ENCODE results near the gene AMBP. TPM values are rescaled to one million over a fixed set of nuclear protein-coding genes. Genes with fewer than 3 reads are reported as not detected.

AMBP gene
- polyA plus RNA-seq, 1 of the 3 experiments (the other 2 are of a cell fraction) = 0.16 TPM

DNA sequence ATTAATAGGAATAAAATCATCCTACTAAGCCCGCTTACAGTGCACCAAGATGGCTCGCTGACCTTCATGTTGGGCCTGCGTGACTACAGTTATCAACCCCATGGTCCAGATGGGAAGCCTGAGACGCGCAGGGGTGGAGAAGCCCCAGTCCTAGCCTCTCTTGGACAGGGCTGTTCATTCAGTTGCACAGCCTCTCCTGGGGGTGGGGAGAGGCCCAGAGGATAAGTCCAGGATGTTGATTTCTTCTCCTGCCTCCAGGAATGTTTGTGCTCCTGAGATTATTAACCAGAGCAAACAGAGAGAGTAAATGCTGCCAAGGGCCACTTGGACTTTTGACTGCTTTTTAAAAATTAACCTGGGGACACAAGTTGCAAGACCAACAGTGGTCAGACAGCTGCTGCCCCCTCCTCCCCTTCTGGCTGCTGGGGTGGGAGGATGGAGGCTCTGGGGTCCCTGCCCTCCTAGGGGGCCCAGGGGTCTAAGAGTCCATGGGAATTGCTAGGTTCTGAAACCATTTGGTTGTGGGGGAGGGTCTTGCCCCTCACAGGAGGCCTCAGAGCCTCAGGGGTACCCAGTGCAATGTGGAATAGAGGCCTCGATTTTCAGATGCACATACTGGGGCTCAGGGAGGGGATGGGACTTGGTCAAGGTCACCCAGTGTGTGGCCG is 2.8 kb upstream of the AMBP start:
- H3K27ac ChIP-seq (ENCODE audit: low read depth in 2 of 2, low read length in 1 of 2) = no peak overlapping the region
- no peak overlapping the region for H3K4me2 ChIP-seq
- peaks cover 4% of the 10 kb centered on the region; the same call in 1 of the 2 replicates for H3K27me3 ChIP-seq (ENCODE audit: insufficient read depth)
- POLR2A ChIA-PET = no interaction called here
- no peak overlapping the region for H3K9ac ChIP-seq
- TF ChIP-seq EZH2phosphoT487 (IDR thresholded peaks at IDR 0.05; ENCODE audit: borderline replicate concordance, low read depth) = no peak
- TF ChIP-seq FOXM1 (IDR thresholded peaks at IDR 0.05; ENCODE audit: low read depth) = no peak
- no peak for TF ChIP-seq ELF1 (IDR thresholded peaks at IDR 0.05)
- TF ChIP-seq MXI1 (IDR thresholded peaks at IDR 0.05; ENCODE audit: low read depth, low read length) = no peak
- TF ChIP-seq, protein P1, sequence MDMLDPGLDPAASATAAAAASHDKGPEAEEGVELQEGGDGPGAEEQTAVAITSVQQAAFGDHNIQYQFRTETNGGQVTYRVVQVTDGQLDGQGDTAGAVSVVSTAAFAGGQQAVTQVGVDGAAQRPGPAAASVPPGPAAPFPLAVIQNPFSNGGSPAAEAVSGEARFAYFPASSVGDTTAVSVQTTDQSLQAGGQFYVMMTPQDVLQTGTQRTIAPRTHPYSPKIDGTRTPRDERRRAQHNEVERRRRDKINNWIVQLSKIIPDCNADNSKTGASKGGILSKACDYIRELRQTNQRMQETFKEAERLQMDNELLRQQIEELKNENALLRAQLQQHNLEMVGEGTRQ (IDR thresholded peaks at IDR 0.05; ENCODE audit: borderline replicate concordance, low read depth, low read length) = no peak
- no peak for TF ChIP-seq TAF1 (IDR thresholded peaks at IDR 0.05; ENCODE audit: borderline replicate concordance, low read depth, low read length)
- TF ChIP-seq, protein P2, sequence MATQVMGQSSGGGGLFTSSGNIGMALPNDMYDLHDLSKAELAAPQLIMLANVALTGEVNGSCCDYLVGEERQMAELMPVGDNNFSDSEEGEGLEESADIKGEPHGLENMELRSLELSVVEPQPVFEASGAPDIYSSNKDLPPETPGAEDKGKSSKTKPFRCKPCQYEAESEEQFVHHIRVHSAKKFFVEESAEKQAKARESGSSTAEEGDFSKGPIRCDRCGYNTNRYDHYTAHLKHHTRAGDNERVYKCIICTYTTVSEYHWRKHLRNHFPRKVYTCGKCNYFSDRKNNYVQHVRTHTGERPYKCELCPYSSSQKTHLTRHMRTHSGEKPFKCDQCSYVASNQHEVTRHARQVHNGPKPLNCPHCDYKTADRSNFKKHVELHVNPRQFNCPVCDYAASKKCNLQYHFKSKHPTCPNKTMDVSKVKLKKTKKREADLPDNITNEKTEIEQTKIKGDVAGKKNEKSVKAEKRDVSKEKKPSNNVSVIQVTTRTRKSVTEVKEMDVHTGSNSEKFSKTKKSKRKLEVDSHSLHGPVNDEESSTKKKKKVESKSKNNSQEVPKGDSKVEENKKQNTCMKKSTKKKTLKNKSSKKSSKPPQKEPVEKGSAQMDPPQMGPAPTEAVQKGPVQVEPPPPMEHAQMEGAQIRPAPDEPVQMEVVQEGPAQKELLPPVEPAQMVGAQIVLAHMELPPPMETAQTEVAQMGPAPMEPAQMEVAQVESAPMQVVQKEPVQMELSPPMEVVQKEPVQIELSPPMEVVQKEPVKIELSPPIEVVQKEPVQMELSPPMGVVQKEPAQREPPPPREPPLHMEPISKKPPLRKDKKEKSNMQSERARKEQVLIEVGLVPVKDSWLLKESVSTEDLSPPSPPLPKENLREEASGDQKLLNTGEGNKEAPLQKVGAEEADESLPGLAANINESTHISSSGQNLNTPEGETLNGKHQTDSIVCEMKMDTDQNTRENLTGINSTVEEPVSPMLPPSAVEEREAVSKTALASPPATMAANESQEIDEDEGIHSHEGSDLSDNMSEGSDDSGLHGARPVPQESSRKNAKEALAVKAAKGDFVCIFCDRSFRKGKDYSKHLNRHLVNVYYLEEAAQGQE (IDR thresholded peaks at IDR 0.05; ENCODE audit: low read depth, low read length) = no peak
- H3K9me2 ChIP-seq = no peaks in the 10 kb centered on the region
- no peaks in the 10 kb centered on the region for H3K36me3 ChIP-seq (replicated peaks in 1 of 2; ENCODE audit: control insufficient read depth in 1 of 2, insufficient read depth in 2 of 2, low read length in 1 of 2)
- H3K9me3 ChIP-seq = no peaks in the 10 kb centered on the region
- CTCF ChIA-PET = interaction anchor here (1.6 to 5.7 kb wide), 5 partner anchors 15 to 344 kb away, joined by 6 to 133 read pairs (median 34); no protein-coding TSS in a partner anchor
- H4K20me1 ChIP-seq (ENCODE audit: insufficient read depth) = no peaks in the 10 kb centered on the region
- H3K4me1 ChIP-seq (ENCODE audit: control insufficient read depth in 1 of 2, insufficient read depth in 2 of 2, low read depth in 1 of 2, low read length in 1 of 2) = no peaks in the 10 kb centered on the region; a peak in 1 of 4 replicates
- H3K4me3 ChIP-seq (ENCODE audit: low read depth in 2 of 2, low read length in 1 of 2) = no peak overlapping the region
- no peak overlapping the region for H2AFZ ChIP-seq (ENCODE audit: low read depth)
- no peaks in the 10 kb centered on the region for H3K79me2 ChIP-seq (ENCODE audit: insufficient read depth)
- WGBS (ENCODE audit: low lambda C conversion rate) = 78% methylated on average over 5 of the region's 7 CpGs
- no peak for DNase-seq
- no peaks in the 10 kb centered on the region for H3F3A ChIP-seq (replicated peaks; ENCODE audit: insufficient read depth)

DNA sequence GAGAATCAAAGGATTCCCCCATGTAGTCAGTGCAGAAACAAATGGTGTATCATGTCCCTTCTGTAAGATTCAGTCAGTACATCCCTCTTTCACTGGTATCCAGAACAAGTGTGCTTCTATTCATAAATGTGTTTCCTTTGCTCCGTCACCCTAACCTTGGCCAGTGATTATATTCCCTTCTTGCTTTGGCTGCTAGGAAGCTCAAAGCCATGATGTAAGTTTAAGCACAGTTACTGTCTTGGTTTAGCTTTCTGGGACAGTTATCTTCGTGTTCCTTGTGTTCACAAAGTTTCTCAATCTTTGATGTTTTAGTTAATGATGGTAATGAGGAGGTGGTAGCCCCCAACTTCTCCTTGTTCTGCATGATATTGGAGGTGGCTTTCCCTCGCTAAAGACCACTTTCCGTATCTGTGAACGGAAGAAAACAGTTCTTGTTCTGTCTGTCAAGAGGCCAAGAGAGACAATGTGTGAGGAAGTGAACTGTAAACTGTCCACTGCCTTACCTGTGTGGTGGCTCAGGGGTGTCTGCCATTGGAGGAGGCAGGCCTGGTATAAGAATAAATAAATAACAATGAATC is 2.2 kb upstream of the AMBP start:
- no peak for DNase-seq
- Histone ChIP-seq H3K36me3 (replicated peaks in 1 of 2; ENCODE audit: control insufficient read depth in 1 of 2, insufficient read depth in 2 of 2, low read length in 1 of 2) (no peaks in the 10 kb centered on the region), H3K4me3 (ENCODE audit: low read depth in 2 of 2, low read length in 1 of 2) (no peak overlapping the region), H2AFZ (ENCODE audit: low read depth) (no peak overlapping the region), H3K9me3 (no peaks in the 10 kb centered on the region), H3F3A (replicated peaks; ENCODE audit: insufficient read depth) (no peaks in the 10 kb centered on the region), H3K4me2 (no peak overlapping the region), H3K9ac (no peak overlapping the region), H3K79me2 (ENCODE audit: insufficient read depth) (no peaks in the 10 kb centered on the region), H3K9me2 (no peaks in the 10 kb centered on the region), H3K27me3 (ENCODE audit: insufficient read depth) (peaks cover 4% of the 10 kb centered on the region; the same call in 1 of the 2 replicates), H3K4me1 (ENCODE audit: control insufficient read depth in 1 of 2, insufficient read depth in 2 of 2, low read depth in 1 of 2, low read length in 1 of 2) (no peaks in the 10 kb centered on the region; a peak in 1 of 4 replicates), H4K20me1 (ENCODE audit: insufficient read depth) (no peaks in the 10 kb centered on the region), H3K27ac (ENCODE audit: low read depth in 2 of 2, low read length in 1 of 2) (no peak overlapping the region)
- POLR2A ChIA-PET = no interaction called here
- CTCF ChIA-PET = interaction anchor here (1.4 to 4.3 kb wide), 4 partner anchors 191 to 343 kb away, joined by 4 to 51 read pairs (median 22); no protein-coding TSS in a partner anchor
- 55% methylated on average over 5 of the region's 5 CpGs for WGBS (ENCODE audit: low lambda C conversion rate)
- TF ChIP-seq ELF1 (IDR thresholded peaks at IDR 0.05) (no peak), MEF2A (IDR thresholded peaks at IDR 0.05; ENCODE audit: borderline replicate concordance, low read depth) (no peak), TEAD4 (IDR thresholded peaks at IDR 0.05; ENCODE audit: borderline replicate concordance, insufficient read depth) (no peak), RCOR1 (IDR thresholded peaks at IDR 0.05; ENCODE audit: low read length) (no peak), RXRA (IDR thresholded peaks at IDR 0.05; ENCODE audit: borderline replicate concordance, low read depth) (no peak), POLR2AphosphoS5 (IDR thresholded peaks at IDR 0.05; ENCODE audit: low read depth, low read length) (no peak), TCF12 (IDR thresholded peaks at IDR 0.05) (no peak), MXI1 (IDR thresholded peaks at IDR 0.05; ENCODE audit: low read depth, low read length) (no peak), NRF1 (IDR thresholded peaks at IDR 0.05; ENCODE audit: low read depth, low read length) (no peak), RFX5 (IDR thresholded peaks at IDR 0.05; ENCODE audit: low read length) (no peak), JUND (IDR thresholded peaks at IDR 0.05) (no peak)
- TF ChIP-seq, protein P2 (IDR thresholded peaks at IDR 0.05; ENCODE audit: low read depth, low read length) = no peak
- TF ChIP-seq, protein P3, sequence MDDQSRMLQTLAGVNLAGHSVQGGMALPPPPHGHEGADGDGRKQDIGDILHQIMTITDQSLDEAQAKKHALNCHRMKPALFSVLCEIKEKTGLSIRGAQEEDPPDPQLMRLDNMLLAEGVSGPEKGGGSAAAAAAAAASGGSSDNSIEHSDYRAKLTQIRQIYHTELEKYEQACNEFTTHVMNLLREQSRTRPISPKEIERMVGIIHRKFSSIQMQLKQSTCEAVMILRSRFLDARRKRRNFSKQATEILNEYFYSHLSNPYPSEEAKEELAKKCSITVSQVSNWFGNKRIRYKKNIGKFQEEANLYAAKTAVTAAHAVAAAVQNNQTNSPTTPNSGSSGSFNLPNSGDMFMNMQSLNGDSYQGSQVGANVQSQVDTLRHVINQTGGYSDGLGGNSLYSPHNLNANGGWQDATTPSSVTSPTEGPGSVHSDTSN (IDR thresholded peaks at IDR 0.05) = no peak
